ENCODE data around the gene CBLB.

DNA sequence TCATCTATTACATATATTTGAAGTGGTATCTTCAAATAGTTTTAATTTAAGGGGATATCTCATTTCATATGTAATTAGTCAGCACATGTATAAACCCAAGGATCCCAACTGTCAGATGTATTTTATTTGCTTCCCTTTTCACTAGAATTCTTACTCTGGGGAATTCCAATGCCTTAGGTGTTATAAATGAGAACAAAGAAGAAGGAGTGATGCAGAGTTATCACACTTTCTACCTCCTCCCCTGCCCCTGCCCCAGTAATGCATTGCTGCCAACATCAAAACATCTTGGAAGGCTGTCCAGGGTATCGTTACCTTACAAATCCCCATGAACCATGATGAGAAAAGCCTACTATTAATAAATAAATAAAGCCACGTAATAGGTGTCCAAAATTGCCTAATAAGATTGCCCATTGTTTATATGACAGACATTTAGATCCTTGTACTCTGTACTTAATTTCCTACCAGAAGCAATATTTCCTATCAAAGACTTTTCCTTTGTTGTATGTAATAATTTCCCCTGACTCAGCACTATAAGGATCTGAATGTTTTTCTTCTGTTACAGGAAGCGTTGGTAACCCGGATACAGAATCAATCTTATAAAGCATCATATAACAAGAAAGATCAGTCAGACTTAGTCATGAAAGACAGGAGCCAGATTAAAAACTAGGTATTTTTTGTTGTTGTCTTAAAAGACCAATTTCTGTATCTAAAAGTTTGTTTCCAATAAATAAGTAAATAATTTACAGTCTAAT is 38.8 kb downstream of the CBLB start:
- TF ChIP-seq, protein P1, sequence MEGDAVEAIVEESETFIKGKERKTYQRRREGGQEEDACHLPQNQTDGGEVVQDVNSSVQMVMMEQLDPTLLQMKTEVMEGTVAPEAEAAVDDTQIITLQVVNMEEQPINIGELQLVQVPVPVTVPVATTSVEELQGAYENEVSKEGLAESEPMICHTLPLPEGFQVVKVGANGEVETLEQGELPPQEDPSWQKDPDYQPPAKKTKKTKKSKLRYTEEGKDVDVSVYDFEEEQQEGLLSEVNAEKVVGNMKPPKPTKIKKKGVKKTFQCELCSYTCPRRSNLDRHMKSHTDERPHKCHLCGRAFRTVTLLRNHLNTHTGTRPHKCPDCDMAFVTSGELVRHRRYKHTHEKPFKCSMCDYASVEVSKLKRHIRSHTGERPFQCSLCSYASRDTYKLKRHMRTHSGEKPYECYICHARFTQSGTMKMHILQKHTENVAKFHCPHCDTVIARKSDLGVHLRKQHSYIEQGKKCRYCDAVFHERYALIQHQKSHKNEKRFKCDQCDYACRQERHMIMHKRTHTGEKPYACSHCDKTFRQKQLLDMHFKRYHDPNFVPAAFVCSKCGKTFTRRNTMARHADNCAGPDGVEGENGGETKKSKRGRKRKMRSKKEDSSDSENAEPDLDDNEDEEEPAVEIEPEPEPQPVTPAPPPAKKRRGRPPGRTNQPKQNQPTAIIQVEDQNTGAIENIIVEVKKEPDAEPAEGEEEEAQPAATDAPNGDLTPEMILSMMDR (IDR thresholded peaks at IDR 0.05; ENCODE audit: insufficient read depth, low read depth, low read length), result no peak
- no peak for TF ChIP-seq EZH2 (IDR thresholded peaks at IDR 0.05; ENCODE audit: insufficient read depth, low read length)

Data from astrocyte (in vitro differentiated cells and primary cell).